Skeletal muscle tissue (tissue), 4 donors: ENCODE data around the gene ENTR1. TPM values are rescaled to one million over a fixed set of nuclear protein-coding genes. Genes with fewer than 3 reads are reported as not detected.
A peak's percentile ranks its signal among the peaks of the same experiment; 100 is the strongest.
"Not testable (repeated sequence)": the region's sequence is repeated elsewhere in the genome, so short reads cannot be mapped to it uniquely, and the experiment has no call there.

Experiments used
- H3K27ac ChIP-seq: one replicate; pipeline ENCODE4 v1.7.0; 2013; ENCODE audit warnings: mild to moderate bottlenecking, low read depth, low read length, inconsistent platforms
- H3K27me3 ChIP-seq, 3 donors: one replicate each; pipeline ENCODE4 v1.7.0; 2013; ENCODE audit warnings: low read length in 3 of 3; ENCODE audit not compliant: control insufficient read depth in 3 of 3, insufficient read depth in 3 of 3
- H3K36me3 ChIP-seq, 3 donors: one replicate each; pipeline ENCODE4 v1.7.0; 2013; ENCODE audit warnings: low read length in 3 of 3; ENCODE audit not compliant: control insufficient read depth in 3 of 3, insufficient read depth in 3 of 3
- H3K4me1 ChIP-seq, 3 donors: one replicate each; pipeline ENCODE4 v1.7.0; 2013; ENCODE audit warnings: low read length in 3 of 3, mild to moderate bottlenecking in 3 of 3; ENCODE audit not compliant: control insufficient read depth in 3 of 3, insufficient read depth in 3 of 3
- H3K4me3 ChIP-seq, 3 donors: one replicate each; pipeline ENCODE4 v1.7.0; 2013; ENCODE audit warnings: low read length in 3 of 3
- H3K9ac ChIP-seq, 3 donors: one replicate each; pipeline ENCODE4 v1.7.0; 2013; ENCODE audit warnings: low read length in 3 of 3, mild to moderate bottlenecking in 3 of 3, moderate library complexity in 2 of 3, low read depth in 1 of 3
- H3K9me3 ChIP-seq, 3 donors: one replicate each; pipeline ENCODE4 v1.7.0; 2013; ENCODE audit warnings: low read length in 3 of 3; ENCODE audit not compliant: control insufficient read depth in 3 of 3
- total RNA-seq: library from RNA; depleted of rRNA; stranded (reverse); fragments of >200 nt; gene quantifications from one replicate; pipeline ENCODE4 v1.2.3, GENCODE V29; 2014
- donor health status: Osteomylitis.

Gene ENTR1
- total RNA-seq, 1 donor from 2014 or later, result 7.8 TPM

- H3K27ac ChIP-seq, H3K9ac ChIP-seq, H3K9me3 ChIP-seq, H3K4me3 ChIP-seq, H3K27me3 ChIP-seq: not testable (repeated sequence)
- H3K36me3 ChIP-seq, result peaks cover 34 to 44% (median 39%) of the 10 kb centered on the region in 3 donors
- H3K4me1 ChIP-seq, result peaks cover 18 to 27% (median 19%) of the 10 kb centered on the region in 3 donors
Measured at GRCh38 chr9:136407061-136407460, 3.4 kb downstream of the ENTR1 start.

GRCh38 chr9:136405904-136406303 lies 4.5 kb downstream of the ENTR1 start:
- peaks cover 7 to 15% (median 8%) of the 10 kb centered on the region in 3 donors for H3K4me1 ChIP-seq
- H3K9me3 ChIP-seq, H3K27ac ChIP-seq, H3K4me3 ChIP-seq, H3K9ac ChIP-seq, H3K27me3 ChIP-seq: not testable (repeated sequence)
- peaks cover 35 to 46% (median 45%) of the 10 kb centered on the region in 3 donors for H3K36me3 ChIP-seq

DNA sequence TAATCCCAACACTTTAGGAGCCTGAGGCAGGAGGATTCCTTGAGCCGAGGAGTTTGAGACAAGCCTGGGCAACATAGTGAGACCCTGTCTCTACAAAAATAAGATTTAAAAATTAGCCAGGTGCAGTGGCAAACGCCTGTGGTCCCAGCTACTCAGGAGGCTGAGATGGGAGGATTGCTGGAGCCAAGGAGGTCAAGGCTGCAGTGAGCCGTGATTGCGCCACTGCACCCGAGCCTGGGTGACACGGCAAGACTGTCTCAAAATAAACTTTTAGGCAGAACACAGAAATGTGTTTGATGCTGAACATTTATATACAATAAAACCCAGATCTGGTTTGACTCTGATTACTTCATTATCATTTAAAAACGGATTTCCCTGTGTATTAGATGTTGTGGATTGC lies 4.9 kb downstream of the ENTR1 start:
- no peaks in the 10 kb centered on the region for H3K27me3 ChIP-seq
- H3K4me1 ChIP-seq, result peaks cover 10 to 16% (median 12%) of the 10 kb centered on the region in 3 donors
- H3K4me3 ChIP-seq, result no peak overlapping the region
- peaks cover 35 to 46% (median 45%) of the 10 kb centered on the region in 3 donors for H3K36me3 ChIP-seq
- H3K27ac ChIP-seq, result no peak overlapping the region
- H3K9me3 ChIP-seq, result no peaks in the 10 kb centered on the region
- no peak overlapping the region for H3K9ac ChIP-seq

GRCh38 chr9:136404801-136405136 lies 5.6 kb downstream of the ENTR1 start:
- Histone ChIP-seq H3K36me3 (peaks cover 35 to 46% (median 45%) of the 10 kb centered on the region in 3 donors), H3K9ac (no peak overlapping the region), H3K9me3 (no peaks in the 10 kb centered on the region), H3K4me1 (peaks cover 11 to 17% (median 13%) of the 10 kb centered on the region in 3 donors), H3K4me3 (no peak overlapping the region), H3K27me3 (no peaks in the 10 kb centered on the region), H3K27ac (no peak overlapping the region)

- Histone ChIP-seq H3K9me3 (no peaks in the 10 kb centered on the region), H3K36me3 (peaks cover 35 to 46% (median 45%) of the 10 kb centered on the region in 3 donors), H3K4me1 (peaks cover 10 to 17% (median 12%) of the 10 kb centered on the region in 3 donors), H3K9ac (no peak overlapping the region), H3K4me3 (no peak overlapping the region), H3K27me3 (no peaks in the 10 kb centered on the region), H3K27ac (no peak overlapping the region)
Measured at GRCh38 chr9:136403915-136404800, 6.3 kb downstream of the ENTR1 start.

GRCh38 chr9:136403538-136403914 lies 6.9 kb downstream of the ENTR1 start:
- H3K4me1 ChIP-seq, result peaks cover 16 to 19% (median 18%) of the 10 kb centered on the region in 3 donors
- H3K36me3 ChIP-seq, result peaks cover 35 to 46% (median 46%) of the 10 kb centered on the region in 3 donors
- no peaks in the 10 kb centered on the region for H3K9me3 ChIP-seq
- no peak overlapping the region for H3K4me3 ChIP-seq
- no peak overlapping the region for H3K9ac ChIP-seq
- H3K27me3 ChIP-seq, result no peaks in the 10 kb centered on the region
- no peak overlapping the region for H3K27ac ChIP-seq

DNA sequence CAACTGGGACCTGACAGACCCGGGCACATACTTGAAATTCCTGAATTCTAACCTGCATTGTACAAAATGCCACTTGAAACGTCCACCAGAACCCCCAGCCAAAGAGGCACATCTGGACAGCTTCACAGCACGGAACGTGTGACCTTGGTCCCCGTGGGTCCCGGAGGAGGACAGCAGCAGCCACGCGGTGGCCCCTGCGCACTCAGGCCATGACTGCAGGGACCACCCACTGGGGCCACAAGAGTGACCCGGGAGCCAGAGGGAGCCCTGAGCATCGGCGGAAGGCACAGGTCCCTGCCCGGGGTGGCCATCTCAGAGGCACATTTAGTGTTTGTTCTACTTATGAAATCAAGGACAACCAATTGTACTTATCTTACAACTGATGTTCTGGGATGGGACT lies 8.3 kb downstream of the ENTR1 start:
- H3K4me3 ChIP-seq, result no peak overlapping the region
- peaks cover 19 to 21% (median 20%) of the 10 kb centered on the region in 3 donors for H3K4me1 ChIP-seq
- no peaks in the 10 kb centered on the region for H3K9me3 ChIP-seq
- H3K27ac ChIP-seq, result no peak overlapping the region
- H3K36me3 ChIP-seq, result peaks cover 36 to 42% (median 39%) of the 10 kb centered on the region in 3 donors
- no peak overlapping the region for H3K9ac ChIP-seq
- no peaks in the 10 kb centered on the region for H3K27me3 ChIP-seq

GRCh38 chr9:136401173-136401922 lies 9.1 kb downstream of the ENTR1 start:
- no peaks in the 10 kb centered on the region for H3K27me3 ChIP-seq
- no peak overlapping the region for H3K4me3 ChIP-seq
- peaks cover 39 to 43% (median 40%) of the 10 kb centered on the region in 3 donors for H3K36me3 ChIP-seq
- no peak overlapping the region for H3K27ac ChIP-seq
- H3K9me3 ChIP-seq, result no peaks in the 10 kb centered on the region
- peaks cover 19 to 21% (median 20%) of the 10 kb centered on the region in 3 donors for H3K4me1 ChIP-seq
- peak overlapping the region in 1 of 3 donors; percentile 55 for H3K9ac ChIP-seq

- Histone ChIP-seq H3K27ac (no peak within 1 kb of the TSS), H3K27me3 (no peaks in the 10 kb centered on the region), H3K4me3 (peak within 1 kb of the TSS; percentile 85 to 88 (median 87)), H3K36me3 (peaks cover 41 to 44% (median 41%) of the 10 kb centered on the region in 3 donors), H3K9ac (peak within 1 kb of the TSS; percentile 69 to 88 (median 84)), H3K9me3 (no peaks in the 10 kb centered on the region), H3K4me1 (peaks cover 19 to 21% (median 20%) of the 10 kb centered on the region in 3 donors)
Measured at GRCh38 chr9:136400038-136400834, 10.2 kb downstream of the ENTR1 start, which contains the start of gene SNAPC4. Gene SNAPC4 (minus strand): TSS chr9:136400170. CDS start chr9:136398428, 1,742 bp downstream.
